GM23338 (cell line): Measurements from ENCODE around the gene GLDC. TPM values are rescaled to one million over a fixed set of nuclear protein-coding genes. Genes with fewer than 3 reads are reported as not detected.

Experiments
- ATAC-seq: fragments of 200-7000 bp; cut with Tn5 transposase; 3 replicates; pipeline ENCODE4 v1.9.1; 2020
- DNase-seq: peaks from one replicate; pipeline ENCODE4 v3.0.0-alpha.2; 2015; ENCODE audit warnings: low spot score
- H2AFZ ChIP-seq: fragments of 200-600 bp; sonication (generic); 2 replicates; pipeline ENCODE4 v1.8.0; 2016; ENCODE audit warnings: antibody characterized with exemption, mild to moderate bottlenecking, moderate library complexity
- H3F3A ChIP-seq: fragments of 200-600 bp; sonication (generic); replicated peaks from 2 replicates; pipeline ENCODE4 v1.8.0; 2017; ENCODE audit warnings: antibody characterized with exemption, mixed run types, low read depth
- H3K27ac ChIP-seq: fragments of 200-600 bp; sonication (generic); 2 replicates; pipeline ENCODE4 v1.6.1; 2016; ENCODE audit warnings: low read depth
- H3K27me3 ChIP-seq: fragments of 200-600 bp; sonication (generic); 2 replicates; pipeline ENCODE4 v1.8.0; 2016; ENCODE audit warnings: mild to moderate bottlenecking, mixed run types, moderate library complexity; ENCODE audit not compliant: insufficient read depth
- H3K36me3 ChIP-seq: fragments of 200-600 bp; sonication (generic); 2 replicates; pipeline ENCODE4 v1.8.0; 2016; ENCODE audit warnings: mild to moderate bottlenecking; ENCODE audit not compliant: insufficient read depth
- H3K4me1 ChIP-seq: fragments of 200-600 bp; sonication (generic); 2 replicates; pipeline ENCODE4 v1.8.0; 2016; ENCODE audit warnings: mild to moderate bottlenecking, moderate library complexity; ENCODE audit not compliant: insufficient read depth
- H3K4me2 ChIP-seq: fragments of 200-600 bp; sonication (generic); 2 replicates; pipeline ENCODE4 v1.7.1; 2017; ENCODE audit warnings: mixed run types
- H3K4me3 ChIP-seq: fragments of 200-600 bp; sonication (generic); 2 replicates; pipeline ENCODE4 v1.6.1; 2016; ENCODE audit warnings: mixed run types
- H3K79me2 ChIP-seq: fragments of 200-600 bp; sonication (generic); replicated peaks from 2 replicates; pipeline ENCODE4 v1.8.0; 2017; ENCODE audit warnings: mild to moderate bottlenecking; ENCODE audit not compliant: insufficient read depth
- H3K9me2 ChIP-seq: fragments of 200-600 bp; sonication (generic); 2 replicates; pipeline ENCODE4 v1.8.0; 2017; ENCODE audit not compliant: insufficient read depth
- H4K20me1 ChIP-seq: fragments of 200-600 bp; sonication (generic); replicated peaks from 2 replicates; pipeline ENCODE4 v1.8.0; 2017; ENCODE audit warnings: mild to moderate bottlenecking; ENCODE audit not compliant: insufficient read depth
- H3K27ac Mint-ChIP-seq: 2 replicates; pipeline ENCODE4 v1.8.0; 2020; ENCODE audit warnings: inconsistent platforms, mild to moderate bottlenecking, moderate library complexity, mixed read lengths
- H3K27me3 Mint-ChIP-seq: 3 replicates; pipeline ENCODE4 v1.8.0; 2022; ENCODE audit warnings: low read depth, mild to moderate bottlenecking, moderate library complexity, mixed read lengths, inconsistent platforms; ENCODE audit not compliant: insufficient read depth, poor library complexity
- H3K36me3 Mint-ChIP-seq: 3 replicates; pipeline ENCODE4 v1.8.0; 2021; ENCODE audit warnings: low read depth, mild to moderate bottlenecking, inconsistent platforms, moderate library complexity, mixed read lengths
- H3K4me1 Mint-ChIP-seq: 3 replicates; pipeline ENCODE4 v1.8.0; 2020; ENCODE audit warnings: mild to moderate bottlenecking, inconsistent platforms, mixed read lengths
- H3K4me3 Mint-ChIP-seq: 3 replicates; pipeline ENCODE4 v1.8.0; 2021; ENCODE audit warnings: moderate library complexity, mild to moderate bottlenecking, inconsistent platforms, mixed read lengths
- H3K9me3 Mint-ChIP-seq: 3 replicates; pipeline ENCODE4 v1.8.0; 2020; ENCODE audit warnings: moderate library complexity, mild to moderate bottlenecking, inconsistent platforms, mixed read lengths
- CREB1 ChIP-seq: fragments of 250-450 bp; sonication (Bioruptor Pico); IDR thresholded peaks from 2 replicates; pipeline ENCODE4 v1.5.0; 2020; ENCODE audit warnings: low read depth, mild to moderate bottlenecking, moderate library complexity
- CTCF ChIP-seq, 2 experiments: fragments of 200-600 bp in 1 of 2; sonication (generic) in 1 of 2; conservative IDR thresholded peaks; 2 replicates each; pipeline versions ENCODE4 v1.5.1 to v1.6.1; 2016 to 2017; ENCODE audit warnings: antibody characterized with exemption in 2 of 2, low read depth in 2 of 2, mild to moderate bottlenecking in 2 of 2, moderate library complexity in 1 of 2
- ETS1 ChIP-seq: IDR thresholded peaks from 2 replicates; pipeline ENCODE4 v1.6.1; 2016; ENCODE audit warnings: antibody characterized with exemption
- EZH2 ChIP-seq: fragments of 200-600 bp; sonication (generic); IDR thresholded peaks from one replicate; pipeline ENCODE4 v1.8.0; 2017; ENCODE audit warnings: antibody characterized with exemption, mild to moderate bottlenecking, low read depth; ENCODE audit not compliant: unreplicated experiment
- EZH2phosphoT487 ChIP-seq: fragments of 200-600 bp; sonication (generic); IDR thresholded peaks from one replicate; pipeline ENCODE4 v1.8.1; 2018; ENCODE audit warnings: antibody characterized with exemption; ENCODE audit not compliant: unreplicated experiment
- JUNB ChIP-seq: IDR thresholded peaks from one replicate; pipeline ENCODE4 v1.6.1; 2016; ENCODE audit warnings: antibody characterized with exemption; ENCODE audit not compliant: unreplicated experiment
- NANOG ChIP-seq: IDR thresholded peaks from 2 replicates; pipeline ENCODE4 v1.6.1; 2016; ENCODE audit warnings: antibody characterized with exemption, borderline replicate concordance
- REST ChIP-seq: IDR thresholded peaks from one replicate; pipeline ENCODE4 v1.6.1; 2018; ENCODE audit warnings: antibody characterized with exemption; ENCODE audit not compliant: unreplicated experiment
- STAT1 ChIP-seq: IDR thresholded peaks from one replicate; pipeline ENCODE4 v1.6.1; 2016; ENCODE audit warnings: antibody characterized with exemption; ENCODE audit not compliant: unreplicated experiment
- ZNF114 ChIP-seq: fragments of 250-450 bp; sonication (Bioruptor Pico); IDR thresholded peaks from 2 replicates; pipeline ENCODE4 v1.5.0; 2020; ENCODE audit warnings: mild to moderate bottlenecking, moderate library complexity
- ZNF331 ChIP-seq: fragments of 250-450 bp; sonication (Bioruptor Pico); IDR thresholded peaks from 2 replicates; pipeline ENCODE4 v1.5.0; 2020; ENCODE audit warnings: low read depth, mild to moderate bottlenecking, moderate library complexity
- ZNF462 ChIP-seq: fragments of 250-450 bp; sonication (Bioruptor Pico); IDR thresholded peaks from 2 replicates; pipeline ENCODE4 v1.5.0; 2020; ENCODE audit warnings: mild to moderate bottlenecking, moderate library complexity
- polyA plus RNA-seq: library from polyadenylated mRNA; unstranded; fragments of >200 nt; fragmentation: Nextera tagmentation; extraction: Ambion mirVana; gene quantifications from 2 replicates; pipeline ENCODE4 v1.2.1, GENCODE V29; 2016
- total RNA-seq: library from RNA; depleted of rRNA; stranded (reverse); fragments of >200 nt; shearing (Covaris generic); gene quantifications from 2 replicates; pipeline ENCODE4 v1.2.3, GENCODE V29; 2014

GLDC gene
- total and polyA plus RNA-seq, 2 experiments from 2014 or later, result 63.5 to 139 TPM

GRCh38 chr9:6667080-6667479, 21.6 kb upstream of the GLDC start:
- Mint-ChIP-seq H3K27me3 (peaks cover 1% of the 10 kb centered on the region), H3K4me3 (no peak overlapping the region), H3K36me3 (peaks cover 4% of the 10 kb centered on the region; the same call in 1 of the 3 replicates), H3K9me3 (no peaks in the 10 kb centered on the region), H3K4me1 (peaks cover 7% of the 10 kb centered on the region; the same call in 2 of the 3 replicates), H3K27ac (no peak overlapping the region)
- Histone ChIP-seq H3K4me1 (no peaks in the 10 kb centered on the region), H4K20me1 (no peaks in the 10 kb centered on the region; the same call in 1 of the 2 replicates), H3K36me3 (peaks cover 13% of the 10 kb centered on the region; the same call in 1 of the 2 replicates), H3F3A (peaks cover 4% of the 10 kb centered on the region; the same call in 1 of the 2 replicates), H3K9me2 (no peaks in the 10 kb centered on the region), H3K4me3 (no peak overlapping the region), H3K27me3 (no peaks in the 10 kb centered on the region), H3K79me2 (peaks cover 11% of the 10 kb centered on the region), H3K27ac (no peak overlapping the region), H3K4me2 (no peak overlapping the region), H2AFZ (no peak overlapping the region)
- TF ChIP-seq NANOG (no peak), REST (no peak), CTCF (conservative IDR thresholded peaks at IDR 0.05; ENCODE audit: low read depth in 2 of 2) (no peak), CREB1 (CRISPR knock-in tag) (no peak), JUNB (no peak), ZNF462 (CRISPR knock-in tag) (no peak), EZH2 (no peak), ZNF114 (CRISPR knock-in tag) (no peak), STAT1 (no peak), ETS1 (no peak), ZNF331 (no peak), EZH2phosphoT487 (no peak)
- DNase-seq (no peak), ATAC-seq (no peak)
